ENCODE data around the gene PEX13.

The PEX13 gene

DNA sequence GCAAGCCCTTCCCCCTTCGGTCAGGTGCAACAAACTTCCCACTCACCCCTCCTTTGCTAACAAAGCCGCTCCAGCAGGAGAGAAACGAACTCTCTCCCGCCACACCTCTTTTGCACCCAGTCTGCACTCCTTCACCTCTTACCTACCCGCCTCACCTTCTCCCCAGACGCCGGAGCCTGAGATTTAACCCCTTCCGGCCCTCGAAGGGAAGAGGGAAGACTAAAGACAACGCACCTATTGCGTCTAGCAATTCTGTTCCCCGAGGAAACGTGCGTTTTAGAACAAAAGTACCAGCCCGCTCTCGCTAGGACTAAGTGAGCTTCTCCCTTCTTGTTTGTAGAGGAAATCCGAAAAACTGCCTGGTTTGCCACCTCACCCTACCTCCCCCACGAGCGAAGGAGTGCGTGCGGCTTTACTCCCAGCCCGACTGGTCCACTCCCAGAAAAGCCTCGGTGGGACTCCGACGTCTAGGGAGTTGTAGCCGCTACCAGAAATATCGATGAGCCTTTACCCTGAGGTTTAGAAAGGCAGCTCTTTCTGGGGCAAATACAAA lies 441 bp upstream of the PEX13 start:
- Histone ChIP-seq H3K9me3 (ENCODE audit: control insufficient read depth, insufficient read depth, low read length) (peaks cover 6% of the 10 kb centered on the region; the same call in 1 of the 2 replicates), H3K27ac (ENCODE audit: low read depth, low read length) (peak overlapping the region; percentile 81), H3K36me3 (ENCODE audit: control insufficient read depth, low read length) (peaks cover 17% of the 10 kb centered on the region), H3K4me3 (ENCODE audit: low read length) (peak overlapping the region; percentile 91), H3K4me1 (ENCODE audit: control insufficient read depth, low read length) (peaks cover 23% of the 10 kb centered on the region), H3K27me3 (ENCODE audit: control insufficient read depth, low read length) (no peaks in the 10 kb centered on the region), H3K9me2 (replicated peaks; ENCODE audit: control insufficient read depth, low read length) (no peaks in the 10 kb centered on the region), H3F3A (ENCODE audit: control insufficient read depth, insufficient read depth) (no peaks in the 10 kb centered on the region), H3K4me2 (ENCODE audit: low read length) (peak overlapping the region; percentile 91), H4K20me1 (ENCODE audit: control insufficient read depth, insufficient read depth, low read depth, low read length) (no peaks in the 10 kb centered on the region), H3K79me2 (ENCODE audit: control insufficient read depth, low read length) (peaks cover 63% of the 10 kb centered on the region)
- TF ChIP-seq, protein P1, sequence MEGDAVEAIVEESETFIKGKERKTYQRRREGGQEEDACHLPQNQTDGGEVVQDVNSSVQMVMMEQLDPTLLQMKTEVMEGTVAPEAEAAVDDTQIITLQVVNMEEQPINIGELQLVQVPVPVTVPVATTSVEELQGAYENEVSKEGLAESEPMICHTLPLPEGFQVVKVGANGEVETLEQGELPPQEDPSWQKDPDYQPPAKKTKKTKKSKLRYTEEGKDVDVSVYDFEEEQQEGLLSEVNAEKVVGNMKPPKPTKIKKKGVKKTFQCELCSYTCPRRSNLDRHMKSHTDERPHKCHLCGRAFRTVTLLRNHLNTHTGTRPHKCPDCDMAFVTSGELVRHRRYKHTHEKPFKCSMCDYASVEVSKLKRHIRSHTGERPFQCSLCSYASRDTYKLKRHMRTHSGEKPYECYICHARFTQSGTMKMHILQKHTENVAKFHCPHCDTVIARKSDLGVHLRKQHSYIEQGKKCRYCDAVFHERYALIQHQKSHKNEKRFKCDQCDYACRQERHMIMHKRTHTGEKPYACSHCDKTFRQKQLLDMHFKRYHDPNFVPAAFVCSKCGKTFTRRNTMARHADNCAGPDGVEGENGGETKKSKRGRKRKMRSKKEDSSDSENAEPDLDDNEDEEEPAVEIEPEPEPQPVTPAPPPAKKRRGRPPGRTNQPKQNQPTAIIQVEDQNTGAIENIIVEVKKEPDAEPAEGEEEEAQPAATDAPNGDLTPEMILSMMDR (IDR thresholded peaks at IDR 0.05; ENCODE audit: low read depth, low read length, poor library complexity, severe bottlenecking): no peak
- no peak for TF ChIP-seq EZH2phosphoT487 (IDR thresholded peaks at IDR 0.05; ENCODE audit: borderline replicate concordance, low read length)

DNA sequence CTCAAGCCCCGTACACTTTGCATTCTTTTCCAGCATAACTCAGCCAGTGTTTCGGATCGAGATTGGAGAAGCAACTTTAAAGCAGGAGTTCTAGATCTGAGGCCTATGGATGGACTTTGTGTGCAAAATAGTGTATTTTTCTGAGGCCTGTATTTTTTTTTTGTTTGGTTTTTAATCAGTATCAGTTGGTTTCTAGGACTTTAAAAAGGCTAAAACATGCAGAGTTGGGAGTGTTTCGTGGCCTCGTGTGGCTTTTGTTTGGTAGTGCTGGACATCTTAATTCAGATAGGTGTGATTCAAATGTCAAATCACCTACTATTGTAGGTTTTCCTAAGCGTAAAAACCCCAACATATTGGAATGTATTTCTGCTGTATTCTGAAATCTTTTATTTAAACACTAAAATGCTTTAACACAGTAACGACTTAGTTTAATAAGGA lies 817 bp downstream of the PEX13 start:
- Histone ChIP-seq H3K36me3 (ENCODE audit: control insufficient read depth, low read length) (peaks cover 23% of the 10 kb centered on the region), H3K27me3 (ENCODE audit: control insufficient read depth, low read length) (no peaks in the 10 kb centered on the region), H3K4me3 (ENCODE audit: low read length) (peak overlapping the region; percentile 91), H3K79me2 (ENCODE audit: control insufficient read depth, low read length) (peaks cover 75% of the 10 kb centered on the region), H3K27ac (ENCODE audit: low read depth, low read length) (peak overlapping the region; percentile 81), H3K9me3 (ENCODE audit: control insufficient read depth, insufficient read depth, low read length) (peaks cover 6% of the 10 kb centered on the region; the same call in 1 of the 2 replicates), H3F3A (ENCODE audit: control insufficient read depth, insufficient read depth) (no peaks in the 10 kb centered on the region), H3K9me2 (replicated peaks; ENCODE audit: control insufficient read depth, low read length) (no peaks in the 10 kb centered on the region), H3K4me1 (ENCODE audit: control insufficient read depth, low read length) (peaks cover 23% of the 10 kb centered on the region), H3K4me2 (ENCODE audit: low read length) (peak overlapping the region; percentile 91), H4K20me1 (ENCODE audit: control insufficient read depth, insufficient read depth, low read depth, low read length) (no peaks in the 10 kb centered on the region)
- TF ChIP-seq, protein P1 (IDR thresholded peaks at IDR 0.05; ENCODE audit: low read depth, low read length, poor library complexity, severe bottlenecking): no peak

DNA sequence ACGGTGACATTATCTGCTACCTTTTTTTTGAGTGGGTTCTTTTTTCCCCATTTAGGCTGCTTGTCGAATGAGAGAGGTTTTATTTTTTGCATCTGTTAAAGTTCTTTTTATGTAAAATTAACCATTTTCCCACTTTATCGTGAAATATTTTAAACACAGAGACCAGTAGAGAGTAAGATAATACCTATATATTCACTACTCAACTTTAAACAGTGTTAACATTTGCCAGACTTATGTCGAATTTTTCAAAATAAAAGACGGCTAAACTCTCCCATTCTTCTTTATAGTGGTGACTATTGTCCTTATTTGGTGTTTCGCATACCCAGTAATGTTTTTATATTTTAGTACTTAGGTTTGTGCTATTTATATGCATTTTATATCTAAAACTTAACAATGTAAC lies 1.3 kb downstream of the PEX13 start:
- Histone ChIP-seq H3K4me1 (ENCODE audit: control insufficient read depth, low read length) (peaks cover 23% of the 10 kb centered on the region), H3K36me3 (ENCODE audit: control insufficient read depth, low read length) (peaks cover 24% of the 10 kb centered on the region), H3K9me3 (ENCODE audit: control insufficient read depth, insufficient read depth, low read length) (peaks cover 6% of the 10 kb centered on the region; the same call in 1 of the 2 replicates), H4K20me1 (ENCODE audit: control insufficient read depth, insufficient read depth, low read depth, low read length) (no peaks in the 10 kb centered on the region), H3K4me3 (ENCODE audit: low read length) (peak overlapping the region; percentile 91), H3F3A (ENCODE audit: control insufficient read depth, insufficient read depth) (no peaks in the 10 kb centered on the region), H3K4me2 (ENCODE audit: low read length) (peak overlapping the region; percentile 91), H3K27ac (ENCODE audit: low read depth, low read length) (0 out of 2 replicates have a peak overlapping the region, but pooled peaks have one; percentile 81), H3K27me3 (ENCODE audit: control insufficient read depth, low read length) (no peaks in the 10 kb centered on the region), H3K79me2 (ENCODE audit: control insufficient read depth, low read length) (peaks cover 80% of the 10 kb centered on the region), H3K9me2 (replicated peaks; ENCODE audit: control insufficient read depth, low read length) (no peaks in the 10 kb centered on the region)
- no peak for TF ChIP-seq EZH2phosphoT487 (IDR thresholded peaks at IDR 0.05; ENCODE audit: borderline replicate concordance, low read length)
- TF ChIP-seq, protein P1 (IDR thresholded peaks at IDR 0.05; ENCODE audit: low read depth, low read length, poor library complexity, severe bottlenecking): no peak
